ENCODE data around the gene NLK. TPM values are rescaled to one million over a fixed set of nuclear protein-coding genes. Genes with fewer than 3 reads are reported as not detected.
"Not testable (repeated sequence)": the region's sequence is repeated elsewhere in the genome, so short reads cannot be mapped to it uniquely, and the experiment has no call there.

NLK gene
- total RNA-seq, 1 donor from 2014 or later = 26.3 TPM

GRCh38 chr17:28144019-28144418 lies 101.5 kb downstream of the NLK start:
- Histone ChIP-seq H3K36me3 (peaks cover 5% of the 10 kb centered on the region), H3K27ac (replicated peaks) (no peak overlapping the region), H3K4me3 (no peak overlapping the region), H3K27me3 (ENCODE audit: low read depth) (no peaks in the 10 kb centered on the region), H3K9me3 (replicated peaks) (no peaks in the 10 kb centered on the region), H3K4me1 (peaks cover 26% of the 10 kb centered on the region)
- TF ChIP-seq CTCF (IDR thresholded peaks at IDR 0.05; ENCODE audit: borderline replicate concordance) = no peak
- DNase-seq = no peak
- intact Hi-C loops (cut with micrococcal nuclease) = no loop called here

- H3K27ac ChIP-seq (replicated peaks) = no peak overlapping the region
- no peak for TF ChIP-seq CTCF (IDR thresholded peaks at IDR 0.05; ENCODE audit: borderline replicate concordance)
- no peaks in the 10 kb centered on the region for H3K9me3 ChIP-seq (replicated peaks)
- no peak for DNase-seq
- intact Hi-C loops (cut with micrococcal nuclease) = no loop called here
- H3K27me3 ChIP-seq (ENCODE audit: low read depth) = no peaks in the 10 kb centered on the region
- no peak overlapping the region for H3K4me3 ChIP-seq
- peaks cover 5% of the 10 kb centered on the region for H3K36me3 ChIP-seq
- peaks cover 26% of the 10 kb centered on the region for H3K4me1 ChIP-seq
Measured at GRCh38 chr17:28145348-28145747, 102.9 kb downstream of the NLK start.

- intact Hi-C loops (cut with micrococcal nuclease) = no loop called here
Measured at GRCh38 chr17:28147017-28147416, 104.5 kb downstream of the NLK start.

GRCh38 chr17:28151001-28151400 lies 108.5 kb downstream of the NLK start:
- Histone ChIP-seq H3K27ac (replicated peaks) (no peak overlapping the region), H3K9me3 (replicated peaks) (no peaks in the 10 kb centered on the region), H3K4me3 (no peak overlapping the region), H3K36me3 (peaks cover 4% of the 10 kb centered on the region), H3K4me1 (no peaks in the 10 kb centered on the region), H3K27me3 (ENCODE audit: low read depth) (no peaks in the 10 kb centered on the region)
- TF ChIP-seq CTCF (IDR thresholded peaks at IDR 0.05; ENCODE audit: borderline replicate concordance) = no peak
- intact Hi-C loops (cut with micrococcal nuclease) = no loop called here
- no peak for DNase-seq

More at GRCh38 chr17:28147017-28147416, 104.5 kb downstream of the NLK start:
- Histone ChIP-seq H3K27me3 (ENCODE audit: low read depth) (no peaks in the 10 kb centered on the region), H3K36me3 (peaks cover 5% of the 10 kb centered on the region), H3K27ac (replicated peaks) (no peak overlapping the region), H3K4me1 (peaks cover 22% of the 10 kb centered on the region), H3K4me3 (no peak overlapping the region), H3K9me3 (replicated peaks) (no peaks in the 10 kb centered on the region)
- DNase-seq = no peak
- no peak for TF ChIP-seq CTCF (IDR thresholded peaks at IDR 0.05; ENCODE audit: borderline replicate concordance)

GRCh38 chr17:28154214-28154613 lies 111.7 kb downstream of the NLK start:
- TF ChIP-seq CTCF (IDR thresholded peaks at IDR 0.05; ENCODE audit: borderline replicate concordance) = no peak
- Histone ChIP-seq H3K27ac (replicated peaks) (no peak overlapping the region), H3K27me3 (ENCODE audit: low read depth) (no peaks in the 10 kb centered on the region), H3K4me1 (no peaks in the 10 kb centered on the region), H3K36me3 (peaks cover 4% of the 10 kb centered on the region), H3K9me3 (replicated peaks) (no peaks in the 10 kb centered on the region), H3K4me3 (no peak overlapping the region)
- intact Hi-C loops (cut with micrococcal nuclease) = no loop called here
- no peak for DNase-seq

- H3K4me3 ChIP-seq; DNase-seq; H3K27ac ChIP-seq (replicated peaks); H3K36me3 ChIP-seq; H3K4me1 ChIP-seq; H3K9me3 ChIP-seq (replicated peaks); H3K27me3 ChIP-seq (ENCODE audit: low read depth); intact Hi-C loops (cut with micrococcal nuclease): not testable (repeated sequence)
Measured at GRCh38 chr17:28155405-28155804, 112.9 kb downstream of the NLK start.
